Gastroesophageal sphincter (tissue), 3 donors: Measurements from ENCODE around the gene VIPR2.

Experiments used
- EP300 ChIP-seq: sonication (generic); formaldehyde crosslinking; IDR thresholded peaks from one replicate; pipeline ENCODE4 v1.6.1; 2017; ENCODE audit warnings: antibody characterized with exemption, mild to moderate bottlenecking
- TF ChIP-seq, protein P1 (sequence below), 4 experiments: fragments of 200-600 bp in 2 of 4; fragments of 450-650 bp in 2 of 4; sonication (generic) in 1 of 4; IDR thresholded peaks; one replicate each; pipeline ENCODE4 v1.5.1; 2017 to 2019; ENCODE audit warnings: antibody characterized with exemption in 4 of 4, mild to moderate bottlenecking in 2 of 4, moderate library complexity in 2 of 4

DNA sequence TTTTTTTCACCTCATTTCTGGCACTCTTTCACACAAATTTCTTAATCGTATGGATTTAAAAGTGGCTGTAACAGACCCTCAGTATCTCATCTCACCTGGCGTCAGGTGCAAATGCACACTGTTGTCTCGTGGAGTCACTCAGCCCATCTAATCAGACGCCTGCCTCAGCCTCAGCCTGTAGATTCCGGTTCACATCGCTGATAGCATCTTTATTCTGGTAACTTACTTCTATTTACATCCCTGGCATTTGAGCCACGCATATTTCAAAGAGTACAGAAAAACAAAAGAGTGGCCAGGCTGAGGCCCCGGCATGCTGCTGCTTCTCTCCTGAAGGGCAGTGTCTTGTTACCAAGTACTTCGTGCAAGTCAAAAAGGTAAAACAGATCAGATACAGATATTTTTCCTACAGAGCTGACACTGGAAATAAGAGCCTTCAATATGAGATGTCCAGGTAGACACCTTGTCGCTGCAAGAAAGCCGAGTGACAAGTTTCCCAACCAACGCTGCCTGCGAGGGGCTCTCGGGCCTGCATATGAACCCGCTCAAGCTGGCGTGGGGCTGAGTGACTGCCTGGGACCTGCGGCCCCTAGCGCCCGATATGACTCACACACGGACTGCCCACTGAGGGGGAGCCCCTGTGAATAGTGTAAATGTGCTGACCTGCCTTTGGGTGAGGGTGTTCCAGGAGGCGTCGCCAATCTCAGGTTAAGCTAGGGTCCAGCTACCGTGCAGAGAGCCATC is 4.3 kb downstream of the VIPR2 start:
- TF ChIP-seq EP300 = no peak
- TF ChIP-seq, protein P1, sequence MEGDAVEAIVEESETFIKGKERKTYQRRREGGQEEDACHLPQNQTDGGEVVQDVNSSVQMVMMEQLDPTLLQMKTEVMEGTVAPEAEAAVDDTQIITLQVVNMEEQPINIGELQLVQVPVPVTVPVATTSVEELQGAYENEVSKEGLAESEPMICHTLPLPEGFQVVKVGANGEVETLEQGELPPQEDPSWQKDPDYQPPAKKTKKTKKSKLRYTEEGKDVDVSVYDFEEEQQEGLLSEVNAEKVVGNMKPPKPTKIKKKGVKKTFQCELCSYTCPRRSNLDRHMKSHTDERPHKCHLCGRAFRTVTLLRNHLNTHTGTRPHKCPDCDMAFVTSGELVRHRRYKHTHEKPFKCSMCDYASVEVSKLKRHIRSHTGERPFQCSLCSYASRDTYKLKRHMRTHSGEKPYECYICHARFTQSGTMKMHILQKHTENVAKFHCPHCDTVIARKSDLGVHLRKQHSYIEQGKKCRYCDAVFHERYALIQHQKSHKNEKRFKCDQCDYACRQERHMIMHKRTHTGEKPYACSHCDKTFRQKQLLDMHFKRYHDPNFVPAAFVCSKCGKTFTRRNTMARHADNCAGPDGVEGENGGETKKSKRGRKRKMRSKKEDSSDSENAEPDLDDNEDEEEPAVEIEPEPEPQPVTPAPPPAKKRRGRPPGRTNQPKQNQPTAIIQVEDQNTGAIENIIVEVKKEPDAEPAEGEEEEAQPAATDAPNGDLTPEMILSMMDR (IDR thresholded peaks at IDR 0.05) = no peak
